Ishikawa (cell line): ENCODE results near the gene PTGER1.

Experiments
- CEBPB ChIP-seq: IDR thresholded peaks from 2 replicates; pipeline ENCODE4 v1.6.1; 2012
- CREB1 ChIP-seq: IDR thresholded peaks from 2 replicates; pipeline ENCODE4 v1.6.1; 2012; ENCODE audit warnings: low read depth
- EP300 ChIP-seq: IDR thresholded peaks from 2 replicates; pipeline ENCODE4 v1.6.1; 2012; ENCODE audit warnings: borderline replicate concordance
- FOXM1 ChIP-seq: IDR thresholded peaks from 2 replicates; pipeline ENCODE4 v1.6.1; 2012; ENCODE audit warnings: low read depth, borderline replicate concordance
- MAX ChIP-seq: IDR thresholded peaks from 2 replicates; pipeline ENCODE4 v1.6.1; 2012
- RAD21 ChIP-seq: IDR thresholded peaks from 2 replicates; pipeline ENCODE4 v1.6.1; 2012; ENCODE audit warnings: low read depth
- REST ChIP-seq: IDR thresholded peaks from 2 replicates; pipeline ENCODE4 v1.6.1; 2012; ENCODE audit warnings: low read depth, mild to moderate bottlenecking
- TAF1 ChIP-seq: IDR thresholded peaks from 2 replicates; pipeline ENCODE4 v1.6.1; 2012; ENCODE audit warnings: low read depth, mild to moderate bottlenecking
- TCF12 ChIP-seq: IDR thresholded peaks from 2 replicates; pipeline ENCODE4 v1.6.1; 2012; ENCODE audit warnings: low read depth
- TEAD4 ChIP-seq: IDR thresholded peaks from 2 replicates; pipeline ENCODE4 v1.6.1; 2012
- YY1 ChIP-seq: IDR thresholded peaks from 2 replicates; pipeline ENCODE4 v1.6.1; 2012; ENCODE audit warnings: low read depth

- TF ChIP-seq EP300 (no peak), REST (no peak), TAF1 (no peak), TEAD4 (no peak), CREB1 (no peak), TCF12 (no peak), CEBPB (no peak), MAX (no peak), FOXM1 (no peak), RAD21 (no peak), YY1 (no peak)
Observed at GRCh38 chr19:14495672-14496028, 20.5 kb upstream of the PTGER1 start.
